ENCODE results near the gene FBF1. TPM values are rescaled to one million over a fixed set of nuclear protein-coding genes. Genes with fewer than 3 reads are reported as not detected.

The FBF1 gene
- total and polyA plus RNA-seq, 5 experiments from 2014 or later, result 2.4 to 54.6 (median 8.0) TPM

- Mint-ChIP-seq H3K27ac (no peak overlapping the region), H3K9me3 (no peaks in the 10 kb centered on the region), H3K27me3 (no peaks in the 10 kb centered on the region), H3K4me3 (no peak overlapping the region), H3K36me3 (peaks cover 0 to 10% (median 0%) of the 10 kb centered on the region in 3 donors), H3K4me1 (peaks cover 0 to 2% (median 0%) of the 10 kb centered on the region in 4 donors)
- DNase-seq (no peak), ATAC-seq (no peak)
- POLR2A ChIA-PET, result interaction anchor here (0.5 to 1.5 kb wide), 3 partner anchors 11 to 295 kb away, joined by 3 to 5 read pairs (median 3); no protein-coding TSS in a partner anchor
These were observed 20.7 kb downstream of the FBF1 start for GRCh38 chr17:75920045-75920560.

- POLR2A ChIA-PET, result interaction anchor here (0.6 to 1.5 kb wide), 2 partner anchors 11 to 61 kb away, joined by 3 to 5 read pairs; no protein-coding TSS in a partner anchor
- H3K4me1 Mint-ChIP-seq, result peaks cover 0 to 2% (median 0%) of the 10 kb centered on the region in 4 donors
- H3K27me3 Mint-ChIP-seq, result no peaks in the 10 kb centered on the region
- no peak overlapping the region for H3K4me3 Mint-ChIP-seq
- H3K36me3 Mint-ChIP-seq, result peaks cover 0 to 14% (median 0%) of the 10 kb centered on the region in 3 donors
- ATAC-seq (no peak), DNase-seq (no peak)
- H3K9me3 Mint-ChIP-seq, result no peaks in the 10 kb centered on the region
- H3K27ac Mint-ChIP-seq, result peak overlapping the region in 1 of 10 donors; percentile 22
These were observed 21.2 kb downstream of the FBF1 start for GRCh38 chr17:75919611-75920010.

- no peak overlapping the region for H3K27ac Mint-ChIP-seq
- POLR2A ChIA-PET, result interaction anchor here (0.9 kb wide), 1 partner anchor 9 kb away, joined by 3 read pairs; no protein-coding TSS in a partner anchor
- H3K4me1 Mint-ChIP-seq, result peaks cover 0 to 2% (median 0%) of the 10 kb centered on the region in 4 donors
- DNase-seq, result no peak
- no peak for ATAC-seq
- no peaks in the 10 kb centered on the region for H3K9me3 Mint-ChIP-seq
- H3K27me3 Mint-ChIP-seq, result no peaks in the 10 kb centered on the region
- H3K36me3 Mint-ChIP-seq, result peaks cover 0 to 17% (median 0%) of the 10 kb centered on the region in 3 donors
- no peak overlapping the region for H3K4me3 Mint-ChIP-seq
These were observed 22.9 kb downstream of the FBF1 start for GRCh38 chr17:75917917-75918445.

- ATAC-seq (no peak), DNase-seq (no peak)
- Mint-ChIP-seq H3K27ac (peak overlapping the region in 2 of 10 donors; percentile 27 to 44), H3K36me3 (peaks cover 0 to 22% (median 0%) of the 10 kb centered on the region in 3 donors), H3K27me3 (no peaks in the 10 kb centered on the region), H3K4me3 (no peak overlapping the region), H3K4me1 (peaks cover 0 to 2% (median 0%) of the 10 kb centered on the region in 4 donors), H3K9me3 (no peaks in the 10 kb centered on the region)
- POLR2A ChIA-PET, result no interaction called here
These were observed 23.5 kb downstream of the FBF1 start for GRCh38 chr17:75917141-75917916.

GRCh38 chr17:75915268-75915667, 25.6 kb downstream of the FBF1 start:
- POLR2A ChIA-PET, result no interaction called here
- Mint-ChIP-seq H3K27me3 (no peaks in the 10 kb centered on the region), H3K9me3 (no peaks in the 10 kb centered on the region), H3K36me3 (peaks cover 0 to 30% (median 0%) of the 10 kb centered on the region in 3 donors), H3K4me3 (no peak overlapping the region), H3K4me1 (peaks cover 0 to 2% (median under 1%) of the 10 kb centered on the region in 4 donors), H3K27ac (peak overlapping the region in 1 of 10 donors; percentile 11)
- ATAC-seq (no peak), DNase-seq (no peak)

- Mint-ChIP-seq H3K9me3 (no peaks in the 10 kb centered on the region), H3K4me1 (peaks cover 0 to 5% (median 2%) of the 10 kb centered on the region in 4 donors), H3K27me3 (no peaks in the 10 kb centered on the region), H3K27ac (peak overlapping the region in 1 of 10 donors; percentile 11), H3K36me3 (peaks cover 0 to 31% (median 0%) of the 10 kb centered on the region in 3 donors), H3K4me3 (no peak overlapping the region)
- DNase-seq (no peak), ATAC-seq (no peak)
- POLR2A ChIA-PET, result no interaction called here
These were observed 26.1 kb downstream of the FBF1 start for GRCh38 chr17:75914643-75915267.

- H3K27me3 Mint-ChIP-seq, result no peaks in the 10 kb centered on the region
- no peaks in the 10 kb centered on the region for H3K9me3 Mint-ChIP-seq
- no peak for ATAC-seq
- H3K4me3 Mint-ChIP-seq, result no peak overlapping the region
- DNase-seq, result no peak
- H3K27ac Mint-ChIP-seq, result no peak overlapping the region
- peaks cover 0 to 28% (median 0%) of the 10 kb centered on the region in 3 donors for H3K36me3 Mint-ChIP-seq
- peaks cover 0 to 13% (median 5%) of the 10 kb centered on the region in 4 donors for H3K4me1 Mint-ChIP-seq
- POLR2A ChIA-PET, result no interaction called here
These were observed 27.2 kb downstream of the FBF1 start for GRCh38 chr17:75913537-75914210.

GRCh38 chr17:75910699-75911098, 30.1 kb downstream of the FBF1 start:
- POLR2A ChIA-PET, result interaction anchor here (2.1 kb wide), 1 partner anchor 15 kb away, joined by 7 read pairs; the partner anchor contains the start of gene TRIM65
- ATAC-seq (no peak), DNase-seq (no peak)
- peaks cover 4 to 16% (median 10%) of the 10 kb centered on the region in 4 donors for H3K4me1 Mint-ChIP-seq
- no peaks in the 10 kb centered on the region for H3K9me3 Mint-ChIP-seq
- no peak overlapping the region for H3K27ac Mint-ChIP-seq
- H3K36me3 Mint-ChIP-seq, result peaks cover 0 to 23% (median 0%) of the 10 kb centered on the region in 3 donors
- H3K4me3 Mint-ChIP-seq, result no peak overlapping the region
- no peaks in the 10 kb centered on the region for H3K27me3 Mint-ChIP-seq

- H3K36me3 Mint-ChIP-seq, result peaks cover 0 to 20% (median 0%) of the 10 kb centered on the region in 3 donors
- H3K27ac Mint-ChIP-seq, result peak overlapping the region in 4 of 10 donors; percentile 46 to 74 (median 60)
- no peaks in the 10 kb centered on the region for H3K27me3 Mint-ChIP-seq
- H3K4me1 Mint-ChIP-seq, result peaks cover 6 to 20% (median 13%) of the 10 kb centered on the region in 4 donors
- peak overlapping the region in 7 of 10 donors; percentile 14 to 54 (median 30) for H3K4me3 Mint-ChIP-seq
- POLR2A ChIA-PET, result interaction anchor here (0.5 to 1.1 kb wide), 4 partner anchors 10 to 182 kb away, joined by 3 to 4 read pairs (median 3); no protein-coding TSS in a partner anchor
- DNase-seq (no peak), ATAC-seq (no peak)
- H3K9me3 Mint-ChIP-seq, result no peaks in the 10 kb centered on the region
These were observed 31.0 kb downstream of the FBF1 start for GRCh38 chr17:75909812-75910274.

GRCh38 chr17:75909051-75909811, 31.6 kb downstream of the FBF1 start:
- Mint-ChIP-seq H3K27me3 (no peaks in the 10 kb centered on the region), H3K27ac (peak overlapping the region in 2 of 10 donors; percentile 46 to 69), H3K4me1 (peaks cover 6 to 23% (median 14%) of the 10 kb centered on the region in 4 donors), H3K36me3 (peaks cover 0 to 16% (median 0%) of the 10 kb centered on the region in 3 donors), H3K9me3 (no peaks in the 10 kb centered on the region), H3K4me3 (peak overlapping the region in 3 of 10 donors; percentile 10 to 34 (median 33))
- no peak for ATAC-seq
- POLR2A ChIA-PET, result interaction anchor here (0.5 to 1.1 kb wide), 5 partner anchors 10 to 183 kb away, joined by 3 to 4 read pairs (median 3); no protein-coding TSS in a partner anchor
- DNase-seq, result no peak

- peak overlapping the region in 1 of 10 donors; percentile 80 for H3K27ac Mint-ChIP-seq
- POLR2A ChIA-PET, result interaction anchor here (1.1 kb wide), 1 partner anchor 12 kb away, joined by 3 read pairs; no protein-coding TSS in a partner anchor
These were observed 32.6 kb downstream of the FBF1 start for GRCh38 chr17:75908201-75908600.

More at GRCh38 chr17:75908201-75908600, 32.6 kb downstream of the FBF1 start:
- H3K4me3 Mint-ChIP-seq, result peak overlapping the region in 2 of 10 donors; percentile 24 to 70
- no peaks in the 10 kb centered on the region for H3K27me3 Mint-ChIP-seq
- no peak for ATAC-seq
- H3K9me3 Mint-ChIP-seq, result no peaks in the 10 kb centered on the region
- DNase-seq, result no peak
- peaks cover 0 to 15% (median 0%) of the 10 kb centered on the region in 3 donors for H3K36me3 Mint-ChIP-seq
- H3K4me1 Mint-ChIP-seq, result peaks cover 9 to 29% (median 22%) of the 10 kb centered on the region in 4 donors
